B cell (primary cell): ENCODE results near the gene EXOSC10.

Experiments used
- CTCF ChIP-seq: fragments of 200-600 bp; IDR thresholded peaks from one replicate; pipeline ENCODE4 v1.8.0; 2022; ENCODE audit warnings: antibody characterized with exemption, mild to moderate bottlenecking
- EZH2 ChIP-seq: IDR thresholded peaks from 2 replicates; pipeline ENCODE4 v1.6.1; 2012; ENCODE audit warnings: borderline replicate concordance, low read depth, mild to moderate bottlenecking, moderate library complexity, low read length; ENCODE audit not compliant: insufficient read depth, poor library complexity, severe bottlenecking

- TF ChIP-seq CTCF (no peak), EZH2 (no peak)
Measured at GRCh38 chr1:11046625-11047365, 52.9 kb downstream of the EXOSC10 start, which contains the start of gene MASP2.
